OCI-LY3 (cell line): ENCODE results near the gene GRID1.

Experiments
- EZH2phosphoT487 ChIP-seq: fragments of 200-600 bp; shearing (Covaris generic); IDR thresholded peaks from 2 replicates; pipeline ENCODE4 v1.6.1; 2018; ENCODE audit warnings: antibody characterized with exemption, mixed run types, low read depth
- TF ChIP-seq, protein P1 (sequence below): fragments of 200-600, 300-600 bp; sonication (generic); IDR thresholded peaks from 2 replicates; pipeline ENCODE4 v1.5.1; 2014; ENCODE audit warnings: antibody characterized with exemption, low read length, low read depth

DNA sequence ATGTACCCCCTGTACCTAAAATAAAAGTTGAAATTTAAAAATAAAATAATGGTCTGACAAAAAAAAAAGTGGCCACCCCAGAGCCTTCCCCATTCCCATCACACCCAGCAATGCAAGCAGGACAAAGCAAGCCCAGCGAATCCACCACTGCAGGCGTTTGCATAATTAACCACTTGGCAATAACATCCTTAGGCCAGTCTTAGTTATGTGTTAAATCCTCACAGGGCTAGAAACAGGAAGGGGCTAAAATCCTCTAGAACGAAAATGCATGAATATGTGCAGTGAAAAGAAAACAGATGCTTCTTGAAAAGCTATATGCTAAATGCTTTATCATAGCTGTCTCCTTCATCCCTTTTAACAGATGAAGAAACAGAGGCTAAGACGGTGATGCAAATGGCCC lies 229.7 kb downstream of the GRID1 start:
- TF ChIP-seq, protein P1, sequence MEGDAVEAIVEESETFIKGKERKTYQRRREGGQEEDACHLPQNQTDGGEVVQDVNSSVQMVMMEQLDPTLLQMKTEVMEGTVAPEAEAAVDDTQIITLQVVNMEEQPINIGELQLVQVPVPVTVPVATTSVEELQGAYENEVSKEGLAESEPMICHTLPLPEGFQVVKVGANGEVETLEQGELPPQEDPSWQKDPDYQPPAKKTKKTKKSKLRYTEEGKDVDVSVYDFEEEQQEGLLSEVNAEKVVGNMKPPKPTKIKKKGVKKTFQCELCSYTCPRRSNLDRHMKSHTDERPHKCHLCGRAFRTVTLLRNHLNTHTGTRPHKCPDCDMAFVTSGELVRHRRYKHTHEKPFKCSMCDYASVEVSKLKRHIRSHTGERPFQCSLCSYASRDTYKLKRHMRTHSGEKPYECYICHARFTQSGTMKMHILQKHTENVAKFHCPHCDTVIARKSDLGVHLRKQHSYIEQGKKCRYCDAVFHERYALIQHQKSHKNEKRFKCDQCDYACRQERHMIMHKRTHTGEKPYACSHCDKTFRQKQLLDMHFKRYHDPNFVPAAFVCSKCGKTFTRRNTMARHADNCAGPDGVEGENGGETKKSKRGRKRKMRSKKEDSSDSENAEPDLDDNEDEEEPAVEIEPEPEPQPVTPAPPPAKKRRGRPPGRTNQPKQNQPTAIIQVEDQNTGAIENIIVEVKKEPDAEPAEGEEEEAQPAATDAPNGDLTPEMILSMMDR: no peak
- no peak for TF ChIP-seq EZH2phosphoT487
